NCI-H510A treated with DMSO at 0.1 percent for 48 hours (cell line): Measurements from ENCODE around the gene SMIM7.
"Not testable (repeated sequence)": the region's sequence is repeated elsewhere in the genome, so short reads cannot be mapped to it uniquely, and the experiment has no call there.

ENCODE experiments used
- DNase-seq: peaks from one replicate; lab custom pipeline; 2025; lab: John Stamatoyannopoulos, UW

The SMIM7 gene

DNA sequence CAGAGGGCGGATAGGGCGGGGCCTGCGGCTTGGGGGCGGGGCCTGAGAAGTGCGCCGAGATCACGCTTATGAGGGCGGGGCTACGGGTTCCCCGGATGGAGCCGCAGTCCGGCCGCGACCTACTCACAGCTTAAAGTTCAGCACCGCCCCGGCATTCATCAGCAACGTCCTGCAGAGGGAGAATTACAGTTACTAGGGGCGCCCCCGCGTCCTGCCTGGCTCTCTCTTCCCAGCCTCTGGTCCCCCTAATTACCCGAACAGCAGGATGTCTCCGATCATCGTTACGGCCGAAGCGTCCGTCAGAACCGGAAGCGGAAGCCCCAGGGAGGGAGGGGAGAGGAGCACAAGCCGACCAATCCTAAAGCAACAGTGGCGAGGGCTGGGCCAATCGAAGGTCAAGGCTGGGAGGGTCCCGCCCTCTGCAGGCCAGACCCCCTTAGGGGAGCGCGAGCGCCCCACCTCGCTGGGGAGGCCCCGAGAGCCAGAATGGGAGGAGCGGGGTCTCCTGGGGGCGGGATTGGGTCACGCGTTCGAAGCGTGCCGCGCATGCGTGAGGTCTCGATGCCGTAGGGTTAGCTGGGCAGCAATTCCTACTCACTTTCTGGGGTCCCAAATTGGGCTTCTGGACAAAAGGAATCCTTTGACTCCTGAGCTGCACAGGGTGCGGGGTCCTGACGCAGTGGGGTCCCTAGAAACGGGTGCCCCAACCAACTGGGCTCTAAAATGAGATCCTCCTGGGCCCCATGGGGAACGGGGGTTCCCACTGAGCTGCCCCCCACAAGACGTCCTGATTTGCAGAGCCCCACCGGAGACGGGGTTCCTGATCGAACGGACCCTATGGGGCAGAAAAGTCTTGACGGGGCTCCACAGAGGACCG, at the start of gene SMIM7:
SMIM7 (minus strand) TSS at position 313 of the 877 bp plus-strand sequence; CDS start at position 279, 34 bp downstream.
- peak; percentile 95 for DNase-seq

DNA sequence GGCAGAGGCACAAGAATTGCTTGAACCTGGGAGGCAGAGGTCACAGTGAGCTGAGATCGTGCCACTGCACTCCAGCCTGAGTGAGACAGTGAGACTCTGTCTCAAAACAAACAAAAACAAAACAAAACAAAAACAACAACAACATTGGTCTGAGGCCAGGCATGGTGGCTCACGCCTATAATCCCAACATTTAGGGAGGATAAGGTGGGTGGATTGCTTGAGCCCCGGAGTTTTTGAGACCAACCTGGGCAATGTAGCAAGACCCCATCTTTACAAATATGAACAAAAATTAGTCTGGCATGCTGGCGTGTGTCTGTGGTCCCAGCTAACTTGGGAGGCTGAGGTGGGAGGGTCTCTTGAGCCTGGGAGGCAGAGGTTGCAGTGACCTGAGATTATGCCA, 43.7 kb upstream of the SMIM7 start:
- DNase-seq = no peak

GRCh38 chr19:16702123-16702522, 42.2 kb upstream of the SMIM7 start:
- no peak for DNase-seq

DNA sequence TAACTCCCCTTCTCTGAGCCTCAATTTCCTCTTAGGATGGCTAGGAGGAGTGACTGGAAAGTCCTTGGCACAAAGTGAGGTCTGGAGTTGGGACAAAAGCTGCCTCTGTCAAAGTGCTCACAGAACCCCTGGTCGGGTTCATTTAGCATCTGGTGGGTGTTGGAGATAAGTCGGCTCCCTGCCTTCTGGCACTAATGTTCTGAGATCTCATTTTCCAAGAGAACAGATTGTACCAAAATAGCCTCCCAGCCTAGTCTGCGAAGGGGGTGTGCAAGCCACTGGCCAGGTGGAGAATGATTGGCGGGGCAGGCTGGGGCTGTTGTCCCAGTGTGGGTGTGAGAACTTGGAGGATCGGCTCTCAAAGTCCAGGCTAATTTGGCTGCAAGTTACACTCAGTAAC, 39.0 kb upstream of the SMIM7 start:
- no peak for DNase-seq

- DNase-seq = no peak
These were observed 28.1 kb upstream of the SMIM7 start for GRCh38 chr19:16688084-16688483.

- no peak for DNase-seq
These were observed 24.3 kb upstream of the SMIM7 start for GRCh38 chr19:16684216-16684615.

DNA sequence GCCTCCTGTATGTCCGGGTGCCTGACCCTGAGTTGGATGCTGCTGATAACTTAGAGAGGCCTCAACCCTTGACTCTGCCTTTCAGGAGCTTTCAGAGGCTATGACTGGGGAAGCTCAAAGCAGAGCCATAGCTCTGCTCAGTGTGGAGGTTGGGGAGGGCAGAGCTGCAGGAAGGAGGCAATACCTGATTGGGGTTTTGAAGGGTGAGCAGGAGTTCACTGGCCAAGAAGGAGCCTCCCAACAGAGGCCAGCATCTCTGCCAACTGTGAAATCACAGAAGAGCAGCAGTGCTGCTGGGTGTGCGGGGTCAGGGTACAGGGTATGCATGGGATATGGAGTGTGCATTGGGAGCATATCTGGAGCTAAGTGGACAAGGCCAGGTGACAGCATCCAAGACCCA, 22.6 kb upstream of the SMIM7 start:
- no peak for DNase-seq

DNA sequence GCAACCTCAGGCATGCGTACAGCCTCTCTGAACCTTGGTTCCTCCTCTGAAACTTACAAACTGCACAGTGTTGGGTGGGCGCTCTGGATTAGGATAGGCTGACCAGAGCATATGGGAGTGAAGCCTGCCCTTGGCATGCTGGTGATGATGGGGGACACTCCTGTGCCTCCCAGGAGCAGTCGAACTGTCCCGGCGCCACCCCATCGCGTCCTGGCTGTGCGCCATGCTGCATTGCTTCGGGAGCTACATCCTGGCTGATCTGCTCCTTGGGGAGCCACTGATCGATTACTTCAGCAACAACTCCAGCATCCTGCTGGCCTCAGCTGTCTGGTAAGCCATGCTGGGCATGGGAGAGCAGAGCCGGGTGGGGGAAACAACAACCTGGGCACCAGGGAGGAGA, 19.9 kb upstream of the SMIM7 start:
- DNase-seq = no peak

DNA sequence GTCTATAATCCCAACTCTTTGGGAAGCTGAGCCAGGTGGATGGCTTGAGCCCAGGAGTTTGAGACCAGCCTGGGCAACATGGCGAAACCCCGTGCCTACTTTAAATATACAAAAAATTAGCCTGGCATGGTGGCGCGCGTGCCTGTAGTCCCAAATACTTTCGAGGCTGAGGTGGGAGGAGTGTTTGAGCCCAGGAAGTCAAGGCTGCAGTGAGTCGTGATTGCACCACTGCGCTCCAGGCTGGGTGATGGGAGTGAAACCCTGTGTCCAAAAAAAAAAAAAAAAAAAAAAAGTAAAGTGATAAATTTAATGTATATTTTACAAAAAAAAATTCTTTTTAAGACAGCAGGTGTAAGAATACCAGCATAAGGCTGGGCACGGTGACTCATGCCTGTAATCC, 18.6 kb upstream of the SMIM7 start:
- no peak for DNase-seq

DNA sequence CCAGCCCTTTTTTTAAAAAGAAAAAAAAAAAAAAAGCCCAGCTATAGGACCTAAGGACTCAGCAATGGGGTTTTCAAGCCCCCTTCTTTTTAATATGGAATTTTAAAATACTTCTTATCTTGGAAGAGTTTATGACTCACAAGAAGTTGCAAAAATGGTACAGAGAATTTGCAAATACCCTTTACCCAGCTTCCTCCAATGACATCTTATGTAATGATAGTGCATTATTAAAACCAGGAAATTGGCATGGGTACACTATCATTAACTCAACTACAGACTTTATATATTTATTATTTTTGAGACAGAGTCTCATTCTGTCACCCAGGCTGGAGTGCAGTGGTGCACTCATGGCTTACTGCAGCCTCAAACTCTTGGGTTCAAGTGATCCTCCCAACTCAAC, 17.1 kb upstream of the SMIM7 start:
- DNase-seq = no peak

- no peak for DNase-seq
These were observed 16.3 kb upstream of the SMIM7 start for GRCh38 chr19:16676101-16676798.

DNA sequence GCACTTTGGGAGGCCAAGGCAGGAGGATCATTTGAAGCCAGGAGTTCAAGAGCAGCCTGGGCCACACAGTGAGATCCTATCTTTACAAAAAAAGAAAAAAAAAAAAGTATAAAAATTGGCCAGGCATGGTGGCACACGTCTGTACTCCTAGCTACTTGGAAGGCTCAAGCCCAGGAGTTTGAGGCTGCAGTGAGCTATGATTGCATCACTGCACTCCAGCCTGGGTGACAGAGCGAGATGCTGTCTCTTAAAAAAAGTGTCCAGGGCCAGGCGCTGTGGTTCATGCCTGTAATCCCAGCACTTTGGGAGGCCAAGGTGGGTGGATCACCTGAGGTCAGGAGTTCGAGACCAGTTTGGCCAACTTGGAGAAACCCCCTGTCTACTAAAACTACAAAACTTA, 13.9 kb upstream of the SMIM7 start:
- DNase-seq = not testable (repeated sequence)

- DNase-seq = no peak
These were observed 13.3 kb upstream of the SMIM7 start for GRCh38 chr19:16673231-16673630.

GRCh38 chr19:16671652-16672274, 11.8 kb upstream of the SMIM7 start:
- DNase-seq = no peak

- DNase-seq = no peak
These were observed 10.3 kb upstream of the SMIM7 start for GRCh38 chr19:16670291-16670690.

DNA sequence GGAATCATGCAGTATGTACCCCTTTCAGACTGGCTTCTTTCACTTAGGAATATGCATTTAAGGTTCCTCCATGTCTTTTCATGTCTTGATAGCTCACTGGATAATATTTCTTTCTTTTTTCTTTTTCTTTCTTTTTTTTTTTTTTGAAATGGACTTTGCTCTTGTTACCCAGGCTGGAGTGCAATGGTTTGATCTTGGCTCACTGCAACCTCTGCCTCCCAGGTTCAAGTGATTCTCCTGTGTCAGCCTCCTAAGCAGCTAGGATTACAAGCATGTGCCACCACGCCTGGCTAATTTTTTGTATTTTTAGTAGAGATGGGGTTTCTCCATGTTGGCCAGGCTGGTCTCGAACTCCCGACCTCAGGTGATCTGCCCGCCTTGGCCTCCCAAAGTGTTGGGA, 8.8 kb upstream of the SMIM7 start:
- DNase-seq = not testable (repeated sequence)

DNA sequence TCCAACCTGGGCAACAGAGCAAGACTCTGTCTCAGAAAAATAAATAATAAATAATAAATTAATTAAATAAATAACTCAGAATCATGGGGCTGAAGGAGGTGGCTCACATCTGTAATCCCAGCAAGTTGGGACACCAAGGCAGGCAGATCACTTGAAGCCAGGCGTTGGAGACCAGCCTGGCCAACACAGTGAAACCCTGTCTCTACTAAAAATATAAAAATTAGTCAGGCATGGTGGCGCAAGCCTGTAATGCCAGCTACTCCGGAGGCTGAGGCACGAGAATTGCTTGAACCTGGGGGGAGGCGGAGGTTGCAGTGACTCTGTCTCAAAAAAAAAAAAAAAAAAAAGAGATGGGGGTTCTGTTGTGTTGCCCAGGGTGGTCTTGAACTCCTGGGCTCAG, 8.2 kb upstream of the SMIM7 start:
- DNase-seq = no peak

DNA sequence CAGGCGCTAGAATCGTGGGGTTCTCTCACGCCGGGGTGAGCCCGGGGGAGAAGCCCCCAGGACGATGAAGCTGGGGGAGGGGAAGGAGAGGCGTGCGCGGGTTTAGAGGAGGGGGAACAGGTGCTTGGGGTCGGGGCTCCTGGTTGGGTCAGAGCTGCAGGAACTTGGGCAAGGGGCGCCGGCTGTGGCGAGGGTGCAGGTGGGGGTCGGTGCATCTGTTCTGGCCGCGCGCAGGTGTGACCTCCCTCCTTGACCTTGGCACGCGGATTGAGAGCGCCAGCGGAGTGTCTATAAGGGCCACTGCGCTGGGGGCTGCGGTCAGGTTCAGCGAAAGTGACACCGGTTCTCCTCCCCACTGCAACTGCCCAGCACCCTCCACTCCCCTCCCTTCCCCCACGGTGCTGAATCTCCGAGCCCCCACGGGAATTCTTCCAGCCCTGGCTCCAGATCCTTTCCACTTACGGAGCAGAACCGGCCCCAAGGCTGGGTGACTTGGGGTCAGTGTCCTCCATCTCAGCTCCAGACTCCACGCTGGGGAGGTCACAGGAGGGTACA, 1.6 kb upstream of the SMIM7 start:
- DNase-seq = no peak

DNA sequence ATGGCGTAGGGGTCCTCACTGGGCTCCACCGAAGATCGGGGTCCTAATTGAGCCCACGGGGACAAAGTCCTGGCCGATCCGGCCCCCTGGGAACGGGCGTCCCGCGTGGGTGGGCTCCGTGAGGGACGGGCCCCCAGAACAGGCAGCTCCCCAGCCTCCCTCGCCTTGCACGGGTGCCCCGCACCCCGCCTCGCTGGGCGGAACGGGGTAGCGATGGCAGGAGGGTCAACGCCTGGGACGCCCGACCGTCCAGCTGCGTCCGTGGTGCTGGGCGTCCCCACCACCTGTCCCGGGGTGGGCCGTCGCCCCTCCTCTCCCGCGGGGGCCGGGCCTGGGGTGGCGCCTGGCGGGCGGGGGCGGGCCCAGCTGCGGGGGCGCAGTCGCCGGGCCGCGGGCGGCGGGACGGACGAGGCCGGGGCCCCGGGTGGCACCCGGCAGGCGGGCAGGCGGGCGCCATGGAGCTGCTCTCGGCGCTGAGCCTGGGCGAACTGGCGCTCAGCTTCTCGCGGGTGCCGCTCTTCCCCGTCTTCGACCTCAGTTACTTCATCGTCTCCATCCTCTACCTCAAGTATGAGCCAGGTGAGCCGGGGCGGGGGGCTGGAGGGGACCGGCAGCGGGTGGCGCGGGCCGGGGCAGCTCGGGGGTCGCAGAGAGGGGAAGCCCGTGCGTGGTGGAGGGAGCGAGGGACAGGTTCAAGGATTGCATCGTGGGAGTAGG, 977 bp upstream of the SMIM7 start, which contains the start of gene TMEM38A:
TMEM38A (plus strand) TSS at position 377 of the 717 bp plus-strand sequence; CDS start at position 456, 79 bp downstream.
- DNase-seq = peak; percentile 20

- no peak for DNase-seq
These were observed 496 bp downstream of the SMIM7 start for GRCh38 chr19:16659464-16659831.

DNA sequence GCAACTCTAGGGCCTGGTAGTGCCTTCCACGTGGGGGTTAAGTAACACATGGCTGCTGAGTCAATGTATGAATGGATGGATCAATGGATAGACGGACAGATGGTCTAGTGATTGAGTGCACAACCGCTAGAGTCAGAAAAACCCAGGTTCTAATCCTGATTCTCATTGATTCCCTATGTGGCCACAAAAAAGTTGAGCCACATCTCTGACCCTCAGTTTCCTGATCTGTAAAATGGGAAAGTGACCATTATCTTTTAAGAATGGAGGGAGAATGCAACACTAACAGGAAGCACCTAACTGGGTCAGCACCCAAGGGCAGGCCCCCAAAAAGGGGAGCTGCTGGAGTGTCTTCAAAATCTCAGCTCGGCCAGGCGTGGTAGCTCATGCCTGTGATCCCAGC, 2.6 kb downstream of the SMIM7 start:
- no peak for DNase-seq

GRCh38 chr19:16655727-16656126, 4.2 kb downstream of the SMIM7 start:
- DNase-seq = no peak
